ENCODE measurements around the gene C6orf132. TPM values are rescaled to one million over a fixed set of nuclear protein-coding genes. Genes with fewer than 3 reads are reported as not detected.
A peak's percentile ranks its signal among the peaks of the same experiment; 100 is the strongest.
"Not testable (repeated sequence)": the region's sequence is repeated elsewhere in the genome, so short reads cannot be mapped to it uniquely, and the experiment has no call there.

The C6orf132 gene
- total RNA-seq, 1 donor from 2014 or later, result 0.26 TPM

- Mint-ChIP-seq H3K4me1 (peaks cover 14% of the 10 kb centered on the region), H3K9me3 (no peaks in the 10 kb centered on the region), H3K4me3 (no peak overlapping the region), H3K27me3 (ENCODE audit: low read depth) (no peaks in the 10 kb centered on the region), H3K36me3 (ENCODE audit: low read depth) (no peaks in the 10 kb centered on the region), H3K27ac (ENCODE audit: unreplicated experiment) (no peak overlapping the region)
- TF ChIP-seq, protein P1, sequence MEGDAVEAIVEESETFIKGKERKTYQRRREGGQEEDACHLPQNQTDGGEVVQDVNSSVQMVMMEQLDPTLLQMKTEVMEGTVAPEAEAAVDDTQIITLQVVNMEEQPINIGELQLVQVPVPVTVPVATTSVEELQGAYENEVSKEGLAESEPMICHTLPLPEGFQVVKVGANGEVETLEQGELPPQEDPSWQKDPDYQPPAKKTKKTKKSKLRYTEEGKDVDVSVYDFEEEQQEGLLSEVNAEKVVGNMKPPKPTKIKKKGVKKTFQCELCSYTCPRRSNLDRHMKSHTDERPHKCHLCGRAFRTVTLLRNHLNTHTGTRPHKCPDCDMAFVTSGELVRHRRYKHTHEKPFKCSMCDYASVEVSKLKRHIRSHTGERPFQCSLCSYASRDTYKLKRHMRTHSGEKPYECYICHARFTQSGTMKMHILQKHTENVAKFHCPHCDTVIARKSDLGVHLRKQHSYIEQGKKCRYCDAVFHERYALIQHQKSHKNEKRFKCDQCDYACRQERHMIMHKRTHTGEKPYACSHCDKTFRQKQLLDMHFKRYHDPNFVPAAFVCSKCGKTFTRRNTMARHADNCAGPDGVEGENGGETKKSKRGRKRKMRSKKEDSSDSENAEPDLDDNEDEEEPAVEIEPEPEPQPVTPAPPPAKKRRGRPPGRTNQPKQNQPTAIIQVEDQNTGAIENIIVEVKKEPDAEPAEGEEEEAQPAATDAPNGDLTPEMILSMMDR (conservative IDR thresholded peaks at IDR 0.05), result no peak
- no peak for DNase-seq (ENCODE audit: low read depth, low spot score)
Observed at GRCh38 chr6:42176981-42177380, 34.6 kb upstream of the C6orf132 start.

GRCh38 chr6:42175860-42176259 is 33.4 kb upstream of the C6orf132 start:
- H3K4me1 Mint-ChIP-seq, result peaks cover 14% of the 10 kb centered on the region
- no peaks in the 10 kb centered on the region for H3K27me3 Mint-ChIP-seq (ENCODE audit: low read depth)
- no peak overlapping the region for H3K27ac Mint-ChIP-seq (ENCODE audit: unreplicated experiment)
- TF ChIP-seq, protein P1 (conservative IDR thresholded peaks at IDR 0.05), result no peak
- no peak for DNase-seq (ENCODE audit: low read depth, low spot score)
- H3K36me3 Mint-ChIP-seq (ENCODE audit: low read depth), result no peaks in the 10 kb centered on the region
- H3K4me3 Mint-ChIP-seq, result no peak overlapping the region
- H3K9me3 Mint-ChIP-seq, result no peaks in the 10 kb centered on the region

DNA sequence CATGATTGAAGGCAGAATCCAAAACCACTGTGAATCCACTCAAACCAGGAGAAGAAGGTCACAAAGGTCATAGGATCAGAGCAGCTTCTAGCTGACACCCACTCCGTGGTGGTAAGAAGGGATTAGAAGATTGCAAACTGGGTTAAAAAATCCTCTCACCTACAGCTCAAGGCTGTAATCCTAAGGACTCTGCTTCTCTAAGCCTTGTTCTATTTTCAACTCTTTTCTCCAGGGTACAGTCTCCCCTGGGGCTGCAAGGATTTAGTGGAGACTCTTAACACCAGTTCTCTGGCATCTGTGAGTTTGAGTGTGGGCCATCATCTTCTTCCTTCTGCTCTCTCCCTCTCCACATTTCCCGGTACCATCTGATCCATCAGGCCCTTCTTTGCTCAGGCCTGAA is 30.7 kb upstream of the C6orf132 start, which contains the start of gene GUCA1A:
Gene GUCA1A, plus strand, starts transcription at position 264 of the 400 bp plus-strand sequence. CDS start 250 bp downstream, outside the sequence.
- DNase-seq (ENCODE audit: low read depth, low spot score), result no peak
- TF ChIP-seq, protein P1 (conservative IDR thresholded peaks at IDR 0.05), result no peak
- Mint-ChIP-seq H3K9me3 (no peaks in the 10 kb centered on the region), H3K4me1 (peaks cover 5% of the 10 kb centered on the region), H3K4me3 (no peak within 1 kb of the TSS), H3K27me3 (ENCODE audit: low read depth) (no peaks in the 10 kb centered on the region), H3K27ac (ENCODE audit: unreplicated experiment) (peak within 1 kb of the TSS; percentile 50), H3K36me3 (ENCODE audit: low read depth) (no peaks in the 10 kb centered on the region)

GRCh38 chr6:42171813-42172581 is 29.6 kb upstream of the C6orf132 start:
- H3K27me3 Mint-ChIP-seq (ENCODE audit: low read depth), result no peaks in the 10 kb centered on the region
- no peak overlapping the region for H3K27ac Mint-ChIP-seq (ENCODE audit: unreplicated experiment)
- no peaks in the 10 kb centered on the region for H3K9me3 Mint-ChIP-seq
- no peak overlapping the region for H3K4me3 Mint-ChIP-seq
- no peaks in the 10 kb centered on the region for H3K4me1 Mint-ChIP-seq
- H3K36me3 Mint-ChIP-seq (ENCODE audit: low read depth), result no peaks in the 10 kb centered on the region
- TF ChIP-seq, protein P1 (conservative IDR thresholded peaks at IDR 0.05), result no peak
- DNase-seq (ENCODE audit: low read depth, low spot score), result no peak

- H3K27me3 Mint-ChIP-seq (ENCODE audit: low read depth); H3K4me1 Mint-ChIP-seq; H3K36me3 Mint-ChIP-seq (ENCODE audit: low read depth); H3K4me3 Mint-ChIP-seq; H3K27ac Mint-ChIP-seq (ENCODE audit: unreplicated experiment); DNase-seq (ENCODE audit: low read depth, low spot score); H3K9me3 Mint-ChIP-seq: not testable (repeated sequence)
Observed at GRCh38 chr6:42169780-42170179, 27.4 kb upstream of the C6orf132 start.

DNA sequence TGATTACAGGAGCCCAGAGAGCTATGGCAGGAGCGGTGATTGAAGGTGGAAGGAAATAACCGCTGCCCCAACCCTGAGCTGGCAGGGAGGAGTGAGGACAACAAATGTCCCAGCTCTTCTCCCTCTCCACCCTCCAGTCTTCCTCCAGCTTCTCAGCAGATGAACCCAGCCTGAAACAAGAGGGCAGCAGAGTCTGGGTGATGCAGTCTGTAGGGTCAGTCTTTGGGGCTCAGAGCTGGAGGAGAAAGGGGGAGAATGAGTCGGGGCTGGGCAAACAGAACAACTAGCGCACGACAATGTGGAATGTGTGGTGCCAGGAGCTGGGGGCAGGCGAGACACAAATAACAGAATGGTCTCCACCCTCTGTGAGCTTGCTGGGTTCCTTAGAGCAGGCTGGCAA is 26.2 kb upstream of the C6orf132 start:
- peaks cover 4% of the 10 kb centered on the region for H3K4me1 Mint-ChIP-seq
- no peak overlapping the region for H3K4me3 Mint-ChIP-seq
- TF ChIP-seq, protein P1 (conservative IDR thresholded peaks at IDR 0.05), result no peak
- no peaks in the 10 kb centered on the region for H3K27me3 Mint-ChIP-seq (ENCODE audit: low read depth)
- no peaks in the 10 kb centered on the region for H3K36me3 Mint-ChIP-seq (ENCODE audit: low read depth)
- H3K27ac Mint-ChIP-seq (ENCODE audit: unreplicated experiment), result no peak overlapping the region
- H3K9me3 Mint-ChIP-seq, result no peaks in the 10 kb centered on the region
- DNase-seq (ENCODE audit: low read depth, low spot score), result no peak
